Measurements from ENCODE around the gene HSPB3.

The HSPB3 gene

DNA sequence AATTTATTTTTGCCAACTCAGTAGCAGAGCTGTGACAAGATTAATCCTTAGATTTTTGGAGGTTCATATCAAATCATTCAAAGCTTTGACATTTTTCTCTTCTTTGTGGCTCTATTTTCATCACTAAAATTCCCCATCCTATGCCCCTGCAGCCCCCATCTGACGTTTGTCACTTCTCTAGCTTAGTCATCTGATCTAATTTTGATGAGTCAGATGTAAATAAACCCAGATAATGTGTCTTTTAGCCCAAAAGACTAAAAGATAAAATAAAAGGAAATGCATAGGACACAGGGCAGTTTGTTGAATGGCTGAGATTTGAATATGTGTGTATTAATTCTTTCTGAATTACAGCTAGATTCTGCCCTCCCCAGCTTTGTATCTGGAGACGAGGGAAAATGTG is 897 bp upstream of the HSPB3 start:
- DNase-seq (ENCODE audit: low read depth, low spot score), result no peak
- TF ChIP-seq, protein P1, sequence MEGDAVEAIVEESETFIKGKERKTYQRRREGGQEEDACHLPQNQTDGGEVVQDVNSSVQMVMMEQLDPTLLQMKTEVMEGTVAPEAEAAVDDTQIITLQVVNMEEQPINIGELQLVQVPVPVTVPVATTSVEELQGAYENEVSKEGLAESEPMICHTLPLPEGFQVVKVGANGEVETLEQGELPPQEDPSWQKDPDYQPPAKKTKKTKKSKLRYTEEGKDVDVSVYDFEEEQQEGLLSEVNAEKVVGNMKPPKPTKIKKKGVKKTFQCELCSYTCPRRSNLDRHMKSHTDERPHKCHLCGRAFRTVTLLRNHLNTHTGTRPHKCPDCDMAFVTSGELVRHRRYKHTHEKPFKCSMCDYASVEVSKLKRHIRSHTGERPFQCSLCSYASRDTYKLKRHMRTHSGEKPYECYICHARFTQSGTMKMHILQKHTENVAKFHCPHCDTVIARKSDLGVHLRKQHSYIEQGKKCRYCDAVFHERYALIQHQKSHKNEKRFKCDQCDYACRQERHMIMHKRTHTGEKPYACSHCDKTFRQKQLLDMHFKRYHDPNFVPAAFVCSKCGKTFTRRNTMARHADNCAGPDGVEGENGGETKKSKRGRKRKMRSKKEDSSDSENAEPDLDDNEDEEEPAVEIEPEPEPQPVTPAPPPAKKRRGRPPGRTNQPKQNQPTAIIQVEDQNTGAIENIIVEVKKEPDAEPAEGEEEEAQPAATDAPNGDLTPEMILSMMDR (IDR thresholded peaks at IDR 0.05; ENCODE audit: low read depth, low read length), result no peak
- H3K4me3 ChIP-seq (ENCODE audit: low read depth, low read length), result no peak overlapping the region
- in situ Hi-C loops (cut with HindIII; ENCODE audit: low sequenced_read_pairs), result no loop called here

DNA sequence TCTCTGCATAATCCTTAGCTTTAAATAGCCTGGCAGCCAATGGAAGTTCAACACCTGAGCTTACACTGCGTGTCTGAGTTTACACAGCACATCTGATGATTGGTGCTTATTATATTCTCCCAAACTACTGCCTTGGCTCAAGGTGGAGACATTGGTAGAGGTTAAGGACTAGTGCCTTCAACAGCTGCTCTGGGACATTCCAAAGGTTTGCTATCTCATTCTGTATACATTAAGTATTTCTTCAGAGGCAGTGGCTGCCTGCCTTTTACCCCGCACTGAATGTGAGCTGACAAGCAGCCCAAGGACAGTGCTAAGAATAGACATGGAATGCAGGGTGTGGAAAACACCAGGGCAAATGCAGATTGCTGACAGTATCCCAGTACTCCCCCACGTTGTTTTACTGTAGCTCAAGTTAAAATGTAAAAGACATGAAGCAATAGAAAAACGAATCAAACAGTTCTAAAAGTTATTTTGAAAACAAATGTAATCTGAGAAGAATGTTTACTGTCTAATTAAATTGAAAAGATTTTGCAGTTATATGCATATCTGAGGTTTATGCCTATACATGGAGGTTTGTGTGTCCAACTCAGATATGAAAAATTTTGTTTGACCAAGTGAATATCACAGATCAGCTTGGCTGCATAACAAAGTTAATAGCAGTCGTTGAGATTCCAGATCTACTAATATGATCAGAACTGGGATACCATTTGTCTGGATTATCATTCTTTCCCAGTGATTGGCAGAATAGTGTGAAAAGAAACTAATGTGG is 1.8 kb downstream of the HSPB3 start:
- in situ Hi-C loops (cut with HindIII; ENCODE audit: low sequenced_read_pairs), result no loop called here
- peak; percentile 34 for DNase-seq (ENCODE audit: low read depth, low spot score)
- H3K4me3 ChIP-seq (ENCODE audit: low read depth, low read length), result no peak overlapping the region
- TF ChIP-seq, protein P1 (IDR thresholded peaks at IDR 0.05; ENCODE audit: low read depth, low read length), result no peak

DNA sequence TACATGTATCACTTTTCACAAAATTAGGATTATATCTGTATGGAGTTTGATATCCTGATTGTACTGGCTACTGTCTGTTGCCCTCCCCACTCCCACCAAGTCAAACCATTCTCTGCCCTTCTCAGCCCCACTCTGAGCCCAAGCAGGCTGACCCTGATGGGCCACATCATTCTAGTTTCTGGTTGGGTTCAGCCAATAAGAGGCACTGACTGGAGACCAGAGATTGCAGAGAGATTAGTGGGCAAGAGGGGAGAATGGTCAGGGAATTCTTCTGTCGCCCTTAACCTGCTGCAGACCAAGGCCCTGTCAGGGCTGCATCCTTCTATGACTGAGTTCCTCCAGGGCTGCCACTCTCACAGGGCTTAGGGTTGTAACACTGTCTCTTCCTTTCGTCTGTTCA is 2.7 kb downstream of the HSPB3 start:
- in situ Hi-C loops (cut with HindIII; ENCODE audit: low sequenced_read_pairs), result no loop called here
- no peak for DNase-seq (ENCODE audit: low read depth, low spot score)
- TF ChIP-seq, protein P1 (IDR thresholded peaks at IDR 0.05; ENCODE audit: low read depth, low read length), result no peak
- H3K4me3 ChIP-seq (ENCODE audit: low read depth, low read length), result no peak overlapping the region

DNA sequence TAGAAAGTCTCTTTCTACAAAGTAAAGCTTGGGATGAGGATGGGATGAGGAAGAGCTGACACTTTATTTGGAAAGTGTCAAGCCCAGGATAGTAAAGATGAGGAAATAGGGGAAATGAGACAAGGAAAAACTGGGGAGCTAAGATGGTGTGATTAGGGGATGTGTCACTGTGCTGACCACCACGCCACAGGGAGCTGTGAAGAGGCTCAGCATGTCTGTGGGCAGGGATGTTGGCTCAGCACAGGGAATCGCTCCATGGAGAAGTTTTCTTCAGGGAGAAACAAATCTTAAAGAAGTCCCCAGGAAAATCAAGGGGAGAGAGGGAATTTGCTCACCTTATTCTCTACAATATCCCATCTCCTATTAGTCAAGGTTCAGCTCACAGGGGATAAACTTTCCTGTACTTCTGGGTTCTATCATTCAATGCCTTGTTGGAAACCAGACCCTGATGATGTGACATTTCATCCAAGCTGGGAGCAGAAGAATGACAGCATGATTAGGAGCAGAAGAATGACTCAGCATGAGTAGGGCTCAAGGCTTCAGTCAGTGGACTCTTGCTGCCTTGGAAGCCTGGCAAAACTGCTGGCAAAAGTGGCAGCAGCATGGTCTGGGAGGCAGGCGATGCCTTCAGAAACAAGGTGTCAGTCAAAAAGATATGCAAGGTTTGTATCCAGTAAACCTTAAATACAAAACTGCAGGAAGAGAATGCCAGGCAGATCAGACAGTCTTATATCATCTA is 4.9 kb downstream of the HSPB3 start:
- H3K4me3 ChIP-seq (ENCODE audit: low read depth, low read length), result no peak overlapping the region
- no peak for DNase-seq (ENCODE audit: low read depth, low spot score)
- TF ChIP-seq, protein P1 (IDR thresholded peaks at IDR 0.05; ENCODE audit: low read depth, low read length), result no peak
- in situ Hi-C loops (cut with HindIII; ENCODE audit: low sequenced_read_pairs), result no loop called here

- TF ChIP-seq, protein P1 (IDR thresholded peaks at IDR 0.05; ENCODE audit: low read depth, low read length), result no peak
- no peak overlapping the region for H3K4me3 ChIP-seq (ENCODE audit: low read depth, low read length)
- in situ Hi-C loops (cut with HindIII; ENCODE audit: low sequenced_read_pairs), result no loop called here
- DNase-seq (ENCODE audit: low read depth, low spot score), result no peak
Observed at GRCh38 chr5:54462281-54462680, 6.8 kb downstream of the HSPB3 start.

GRCh38 chr5:54463713-54464112 is 8.2 kb downstream of the HSPB3 start:
- TF ChIP-seq, protein P1 (IDR thresholded peaks at IDR 0.05; ENCODE audit: low read depth, low read length), result no peak
- no peak overlapping the region for H3K4me3 ChIP-seq (ENCODE audit: low read depth, low read length)
- in situ Hi-C loops (cut with HindIII; ENCODE audit: low sequenced_read_pairs), result no loop called here
- no peak for DNase-seq (ENCODE audit: low read depth, low spot score)
